ENCODE measurements around the gene SKIC8.

The SKIC8 gene

DNA sequence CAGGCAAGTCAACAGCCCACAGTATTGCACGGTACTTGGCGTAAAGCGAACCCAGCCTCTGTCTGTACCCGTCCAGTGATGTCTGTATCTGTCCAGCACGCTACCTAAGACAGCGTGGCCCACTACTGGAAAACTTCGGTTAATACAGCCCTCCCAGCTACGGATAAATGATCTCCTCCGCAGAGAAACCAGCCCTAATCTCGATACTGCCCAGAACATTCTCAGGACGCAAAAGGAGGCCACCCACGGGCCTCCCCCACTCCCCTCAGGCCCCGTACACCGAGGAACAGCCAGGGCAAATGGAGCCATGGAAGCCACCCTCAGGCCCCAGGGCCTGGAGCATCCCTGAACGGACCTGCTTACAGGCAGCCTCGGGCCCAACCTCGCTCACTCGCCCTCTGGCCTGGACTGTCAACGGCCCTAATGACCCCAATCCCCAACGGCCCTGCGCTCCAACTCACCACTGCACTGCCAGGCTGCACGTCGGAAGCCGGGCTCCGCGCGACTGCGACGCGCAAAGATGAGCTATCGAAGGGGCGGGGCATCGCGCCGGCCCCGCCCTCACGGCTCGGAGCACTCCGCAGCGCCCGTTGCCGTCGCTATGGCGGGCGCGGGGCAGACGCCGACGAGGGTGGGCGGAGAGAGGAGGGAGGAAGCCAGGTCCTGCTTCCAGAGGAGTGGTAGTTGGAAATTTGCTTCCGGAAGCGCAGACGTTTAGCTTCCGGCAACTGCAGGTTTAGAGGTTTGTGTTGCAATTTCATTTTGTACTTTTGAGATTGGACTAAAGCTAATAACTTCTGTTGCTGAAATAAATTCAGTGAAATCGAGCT lies at the start of gene SKIC8:
TSS of gene SKIC8 (minus strand) at position 509 of the 830 bp plus-strand sequence. CDS start 3,923 bp downstream, outside the sequence.
- peak; percentile 84 for DNase-seq (ENCODE audit: low read depth)

DNA sequence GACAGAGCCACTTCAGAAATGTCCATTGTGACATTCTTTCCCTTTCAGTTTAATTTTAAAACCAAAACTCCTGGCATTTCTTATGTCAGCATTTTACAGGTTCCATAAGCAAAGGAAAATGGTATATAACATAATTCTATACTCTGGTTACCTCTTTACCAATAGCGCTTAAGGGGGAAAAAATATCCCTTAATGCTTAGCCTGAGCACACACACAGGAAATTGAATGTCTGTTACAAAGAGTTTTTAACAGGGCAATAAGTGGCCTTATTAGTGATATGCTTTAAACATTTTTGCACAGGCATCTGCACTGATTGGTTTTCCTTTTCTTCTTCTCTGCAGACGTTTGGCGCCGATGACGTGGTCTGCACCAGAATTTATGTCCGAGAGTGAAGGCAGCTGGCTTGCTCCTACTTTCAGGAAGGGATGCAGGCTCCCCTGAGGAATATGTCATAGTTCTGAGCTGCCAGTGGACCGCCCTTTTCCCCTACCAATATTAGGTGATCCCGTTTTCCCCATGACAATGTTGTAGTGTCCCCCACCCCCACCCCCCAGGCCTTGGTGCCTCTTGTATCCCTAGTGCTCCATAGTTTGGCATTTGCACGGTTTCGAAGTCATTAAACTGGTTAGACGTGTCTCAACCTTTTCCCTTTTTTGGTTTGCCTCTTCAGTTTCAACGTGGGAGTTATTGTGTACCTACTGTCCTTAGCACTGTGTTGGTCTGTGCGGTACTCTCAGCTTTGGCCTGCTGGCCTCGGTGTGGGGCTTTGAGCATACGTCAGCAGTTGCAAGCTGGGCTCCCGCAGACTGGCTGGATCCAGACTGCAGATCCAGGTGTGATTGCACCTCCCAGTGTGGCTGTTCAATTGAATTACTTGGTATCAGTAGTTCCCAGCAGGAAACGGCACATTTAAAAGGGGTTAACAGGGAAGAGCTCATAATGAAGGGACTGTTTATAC lies 48.5 kb upstream of the SKIC8 start:
- DNase-seq (ENCODE audit: low read depth): no peak

GRCh38 chr15:78345396-78346125 lies 46.2 kb upstream of the SKIC8 start:
- no peak for DNase-seq (ENCODE audit: low read depth)

DNA sequence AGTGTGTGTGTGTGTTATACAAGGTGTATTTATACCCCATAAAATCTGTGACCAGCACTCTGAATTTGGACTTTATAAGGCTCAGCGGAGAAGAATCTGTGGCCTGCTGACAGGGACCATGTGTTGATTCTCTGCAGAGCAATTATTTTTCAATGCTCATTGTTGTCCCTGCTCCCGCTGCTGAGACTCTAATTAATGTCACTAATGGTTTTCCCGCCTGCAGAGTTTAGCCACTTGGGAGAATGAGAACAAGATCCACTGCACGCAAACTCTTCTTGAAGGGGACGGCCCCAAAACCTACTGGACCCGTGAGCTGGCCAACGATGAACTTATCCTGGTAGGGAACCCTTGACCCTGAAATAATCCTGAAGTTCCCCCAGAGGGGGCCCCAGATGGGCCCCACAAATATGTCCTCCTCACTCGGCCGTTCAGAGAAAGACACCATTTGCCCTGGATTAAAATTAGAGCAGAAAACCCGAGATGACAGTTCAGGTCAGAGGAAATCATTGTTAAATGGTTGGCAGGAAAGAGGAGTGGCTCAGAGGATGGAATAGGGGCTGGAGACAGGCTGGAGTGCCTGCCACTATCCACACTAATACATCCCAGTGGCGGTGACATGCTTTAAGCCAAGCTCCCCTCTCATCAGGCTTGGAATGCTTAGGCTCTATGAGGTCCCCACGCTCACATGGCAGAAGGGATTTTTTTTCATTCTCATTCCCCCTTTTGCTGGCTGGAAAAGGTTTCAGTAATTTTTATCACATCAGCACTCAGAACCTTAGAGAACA lies 44.1 kb upstream of the SKIC8 start:
- DNase-seq (ENCODE audit: low read depth): no peak

GRCh38 chr15:78342021-78342420 lies 42.6 kb upstream of the SKIC8 start:
- no peak for DNase-seq (ENCODE audit: low read depth)

- DNase-seq (ENCODE audit: low read depth): no peak
Measured at GRCh38 chr15:78341057-78341987, 41.9 kb upstream of the SKIC8 start.

- DNase-seq (ENCODE audit: low read depth): no peak
Measured at GRCh38 chr15:78340231-78341056, 41.0 kb upstream of the SKIC8 start, which contains the start of gene CRABP1. Gene CRABP1 (plus strand): TSS chr15:78340353. CDS start chr15:78340429, 76 bp downstream.

- no peak for DNase-seq (ENCODE audit: low read depth)
Measured at GRCh38 chr15:78339559-78339958, 40.1 kb upstream of the SKIC8 start.

DNA sequence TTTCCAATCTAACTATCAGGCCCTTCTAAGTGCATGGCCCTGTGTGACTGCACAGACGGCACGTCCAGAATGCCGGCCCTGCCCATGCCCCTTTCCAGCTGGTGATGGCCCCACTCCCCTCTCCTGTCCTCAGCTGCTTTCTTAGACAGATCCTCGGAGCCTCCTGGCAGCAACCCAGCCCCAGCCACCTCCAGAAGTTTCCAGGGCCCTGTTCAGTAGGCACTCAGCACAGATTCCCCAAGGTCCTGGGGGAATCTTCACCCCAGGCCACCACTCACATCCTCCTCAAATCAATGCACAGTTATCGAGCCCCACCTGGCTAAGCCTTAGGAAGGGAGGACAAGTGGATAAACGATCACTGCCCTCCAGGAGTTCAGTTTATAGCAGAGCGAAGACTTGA lies 39.4 kb upstream of the SKIC8 start:
- DNase-seq (ENCODE audit: low read depth): no peak

DNA sequence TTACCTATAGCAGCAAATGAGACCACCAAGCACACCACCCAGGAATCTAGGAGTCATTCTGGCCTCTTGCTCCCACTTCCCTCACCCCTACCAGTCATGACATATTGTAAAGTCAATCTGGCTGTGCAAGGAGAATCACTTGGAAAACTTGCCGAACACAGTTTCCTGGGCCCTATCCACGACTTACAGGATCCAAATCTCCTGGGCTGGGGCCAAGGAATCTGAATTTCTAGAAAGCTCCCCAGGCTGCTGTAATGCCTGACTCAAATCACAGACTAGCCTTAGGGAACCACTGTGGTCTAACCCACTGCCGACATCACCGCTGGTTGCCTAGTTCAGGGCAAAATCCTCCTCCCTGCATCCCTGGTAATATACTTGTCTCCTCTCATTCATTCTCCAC lies 36.6 kb upstream of the SKIC8 start:
- DNase-seq (ENCODE audit: low read depth): no peak

DNA sequence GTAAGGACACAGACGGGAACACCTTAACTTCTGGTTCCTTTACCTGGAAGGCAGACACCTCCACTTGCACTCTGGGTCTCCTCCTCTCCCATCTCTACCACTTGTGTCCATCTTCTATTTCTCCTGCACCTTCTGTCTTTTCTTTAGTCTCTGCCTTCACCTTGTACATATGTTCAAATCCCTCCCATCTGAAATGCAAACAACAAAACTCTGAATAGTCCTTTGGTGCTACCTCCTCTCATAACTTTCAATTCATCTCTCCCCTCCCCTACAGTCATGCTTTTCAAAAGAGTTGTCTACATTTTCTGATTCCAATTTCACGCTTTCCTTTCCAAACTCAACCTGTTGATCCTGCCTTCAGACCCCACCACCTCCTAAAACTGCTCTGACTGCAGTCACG lies 35.4 kb upstream of the SKIC8 start:
- no peak for DNase-seq (ENCODE audit: low read depth)

- no peak for DNase-seq (ENCODE audit: low read depth)
Measured at GRCh38 chr15:78329625-78330024, 30.2 kb upstream of the SKIC8 start.

GRCh38 chr15:78327466-78327865 lies 28.1 kb upstream of the SKIC8 start:
- no peak for DNase-seq (ENCODE audit: low read depth)

- no peak for DNase-seq (ENCODE audit: low read depth)
Measured at GRCh38 chr15:78325092-78325843, 25.9 kb upstream of the SKIC8 start.

DNA sequence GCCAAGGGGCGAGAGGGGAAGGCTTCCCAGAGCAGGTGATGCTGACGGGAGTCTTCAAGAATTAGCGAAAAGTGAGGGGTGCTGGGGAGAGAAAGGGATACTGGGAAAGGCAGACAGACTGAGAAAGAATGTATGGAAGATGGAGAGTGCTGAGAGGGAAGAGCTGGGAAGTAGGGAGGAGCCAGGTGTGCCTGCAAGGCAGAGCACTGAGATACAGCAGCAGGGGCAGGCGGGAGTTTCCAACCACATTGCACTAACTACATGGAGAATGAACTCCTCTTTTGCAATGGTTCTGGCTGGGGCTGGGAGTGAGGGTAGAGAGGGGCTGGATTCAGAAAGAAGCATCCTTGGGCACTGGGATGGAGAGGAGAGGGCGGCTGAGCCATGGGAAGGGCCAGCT lies 24.7 kb upstream of the SKIC8 start:
- DNase-seq (ENCODE audit: low read depth): no peak

DNA sequence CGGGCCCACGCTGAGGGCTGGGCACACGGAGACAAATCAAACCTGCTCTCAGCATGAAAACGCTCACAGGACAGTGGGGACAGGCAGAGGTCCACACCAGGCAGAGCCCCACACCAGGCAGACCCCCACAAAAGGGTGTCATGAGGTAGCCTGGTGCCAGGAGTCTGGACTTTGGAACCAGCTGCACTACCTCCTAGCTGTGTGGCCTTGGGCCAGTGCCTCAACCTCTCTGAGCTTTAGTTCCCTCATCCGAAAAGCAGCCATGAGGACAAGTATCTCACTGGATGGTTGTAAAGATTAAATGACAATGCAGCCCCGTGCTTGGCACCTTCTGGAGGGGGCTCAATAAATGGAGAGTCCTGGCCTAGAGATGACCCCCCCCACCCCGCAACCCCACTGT lies 24.3 kb upstream of the SKIC8 start:
- no peak for DNase-seq (ENCODE audit: low read depth)

DNA sequence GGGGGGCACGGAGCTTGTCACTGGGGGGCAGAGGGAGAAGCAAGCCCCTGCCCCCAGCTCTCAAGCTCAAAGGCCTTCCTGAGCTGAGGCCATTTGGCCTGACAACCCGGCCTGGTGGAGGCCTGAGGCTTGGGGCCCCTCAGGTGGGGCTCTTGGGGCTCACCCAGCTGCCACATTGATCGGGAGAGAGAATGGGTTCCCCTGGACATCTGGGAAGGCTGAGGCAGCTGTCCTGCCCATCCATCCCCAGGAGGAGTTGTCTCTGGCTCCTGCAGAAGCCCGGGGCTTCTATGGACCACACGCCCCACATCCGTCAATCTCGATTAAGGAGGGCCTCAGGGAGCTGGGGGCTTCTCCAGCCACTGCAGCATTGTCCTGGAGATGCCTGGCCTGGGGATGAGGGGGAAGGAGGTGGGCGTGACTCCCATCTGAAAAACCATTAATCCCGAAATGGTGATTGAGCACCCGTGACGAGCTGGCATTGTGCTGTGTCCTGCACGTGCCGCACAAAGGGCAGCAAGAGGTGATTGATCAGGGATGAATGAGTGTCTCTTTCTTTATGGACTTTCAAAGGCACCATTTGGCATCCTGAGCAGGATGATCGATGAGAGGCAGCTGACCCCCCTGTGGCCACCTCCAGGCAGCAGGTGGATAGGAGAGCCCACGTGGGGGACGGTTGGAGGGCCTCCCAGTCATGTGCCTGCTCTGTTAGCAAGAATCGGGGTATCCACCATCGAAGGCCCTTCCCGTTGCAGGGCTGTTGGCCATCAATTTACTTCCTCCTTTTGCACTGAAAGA lies 23.5 kb upstream of the SKIC8 start:
- DNase-seq (ENCODE audit: low read depth): no peak

DNA sequence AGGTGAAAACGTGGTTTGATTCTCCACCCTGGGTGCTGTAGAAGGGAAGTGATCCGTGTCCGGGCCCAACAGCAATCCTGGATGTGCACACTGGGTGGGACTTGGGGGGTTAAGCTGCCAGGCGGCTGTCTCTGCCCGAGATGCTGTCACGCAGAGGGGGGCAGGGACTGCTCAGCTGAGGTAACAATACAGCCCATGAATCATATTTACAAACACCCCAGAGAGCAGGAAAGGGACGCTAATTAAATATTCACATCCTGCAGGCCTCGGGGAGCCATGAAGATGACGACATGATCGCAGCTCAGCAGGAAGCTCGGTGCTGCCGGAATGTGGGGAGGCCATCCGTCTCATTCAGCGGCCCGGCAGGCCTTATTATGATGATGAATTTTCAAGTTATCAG lies 22.8 kb upstream of the SKIC8 start:
- no peak for DNase-seq (ENCODE audit: low read depth)

Measured in HS-27A (cell line).